GM18873 (cell line): Measurements from ENCODE around the gene GNB1L.
"Not testable (repeated sequence)": the region's sequence is repeated elsewhere in the genome, so short reads cannot be mapped to it uniquely, and the experiment has no call there.

ENCODE experiments used
- ATAC-seq: cut with Tn5 transposase; IDR thresholded peaks from one replicate; pipeline ENCODE4 v1.9.1; 2021; ENCODE audit warnings: mild to moderate bottlenecking, moderate library complexity, moderate number of reproducible peaks; ENCODE audit not compliant: unreplicated experiment, low FRiP score

Gene GNB1L

DNA sequence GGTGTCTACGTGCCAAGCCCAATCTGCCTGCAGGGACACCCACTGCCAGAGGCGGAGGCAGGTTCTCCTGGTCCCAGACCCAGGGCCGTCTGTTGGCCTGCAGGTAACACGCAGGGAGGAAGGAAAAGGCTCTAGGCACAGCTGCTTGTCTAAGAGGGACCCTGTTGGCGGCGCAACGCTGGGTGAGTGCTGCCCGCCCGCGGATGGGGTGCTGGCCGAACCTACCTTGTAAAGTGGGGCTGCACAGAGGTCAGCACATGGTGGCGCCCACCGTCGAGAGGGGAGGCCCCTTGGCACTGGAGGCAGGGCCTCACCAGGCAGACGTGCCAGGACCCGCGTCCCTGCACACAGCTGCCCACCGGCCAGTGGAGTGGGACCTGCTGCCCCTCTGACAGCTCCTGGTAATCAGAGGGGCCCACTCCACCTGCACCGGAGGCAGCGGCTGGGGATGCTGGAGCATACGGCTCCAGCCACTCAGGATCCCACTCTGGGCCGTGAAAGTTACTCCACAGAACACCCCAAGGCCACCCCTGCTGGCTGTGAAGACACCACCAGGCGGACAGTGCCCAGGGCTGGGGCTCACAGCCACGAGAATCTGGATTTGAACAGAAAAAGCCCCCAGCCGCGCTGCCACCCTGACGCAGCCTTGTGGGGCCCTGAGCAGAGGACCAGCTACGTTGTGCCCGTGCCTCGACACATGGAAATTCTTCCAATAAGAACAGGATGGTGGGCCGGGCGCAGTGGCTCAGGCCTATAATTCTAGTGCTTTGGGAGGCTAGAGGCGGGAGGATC lies 70.1 kb downstream of the GNB1L start:
- no peak for ATAC-seq

DNA sequence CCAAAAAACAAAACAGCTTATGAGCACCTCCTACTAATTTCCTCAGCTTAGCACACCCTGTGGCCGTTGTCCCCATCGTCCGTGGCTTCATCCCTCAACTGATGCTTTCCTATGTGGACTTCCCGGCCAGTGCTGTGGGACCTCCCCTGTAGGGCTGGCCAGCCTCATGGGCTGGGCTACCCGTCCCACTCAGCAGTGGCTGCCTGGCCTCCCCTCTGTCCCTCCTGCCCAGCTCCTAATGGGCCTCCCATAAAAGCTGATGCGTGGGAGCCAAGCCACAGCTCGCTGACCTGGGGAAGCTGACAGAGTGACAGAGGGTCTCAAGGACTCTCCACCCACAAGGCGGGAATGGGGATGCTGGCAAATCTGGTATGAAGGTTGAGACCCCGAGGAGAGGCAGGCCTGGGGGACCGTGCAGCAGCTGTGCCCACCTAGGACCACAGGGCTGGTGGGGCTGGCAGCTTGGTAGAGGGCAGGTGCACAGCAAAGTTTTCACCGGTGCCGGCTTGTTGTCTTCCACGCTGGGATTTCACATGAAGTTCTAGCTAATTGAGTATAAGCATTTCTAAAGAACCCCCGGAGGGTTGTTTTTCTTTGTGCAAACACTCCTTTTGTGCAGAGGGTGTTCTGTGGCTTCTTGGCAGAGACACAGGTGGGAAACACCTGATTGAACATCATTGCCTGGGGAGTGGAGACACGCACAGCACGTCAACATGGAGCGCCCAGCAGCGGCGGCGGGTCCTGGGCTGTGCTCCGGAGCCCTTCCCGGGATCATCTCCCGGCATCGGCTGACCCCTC lies 70.9 kb downstream of the GNB1L start:
- ATAC-seq: no peak

DNA sequence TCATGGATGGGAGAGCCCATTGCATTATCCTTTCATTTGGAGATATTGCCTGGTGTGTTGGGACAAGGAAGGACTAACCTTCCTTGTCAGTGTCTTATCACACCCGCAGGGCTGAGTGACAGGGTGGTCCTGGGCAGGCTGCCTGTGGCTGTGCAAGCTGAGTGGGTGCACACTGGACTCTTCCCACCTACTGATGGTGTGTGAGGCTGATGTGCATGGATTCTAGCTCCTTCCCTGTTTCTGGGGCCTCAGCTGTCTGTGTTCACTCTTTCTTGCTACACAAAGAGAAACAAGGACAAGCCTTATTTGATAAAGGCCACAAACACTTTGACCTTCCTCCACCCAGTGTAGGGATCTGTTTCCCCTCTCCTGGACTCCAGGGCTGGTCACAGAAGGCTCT lies 72.1 kb downstream of the GNB1L start:
- ATAC-seq: no peak

DNA sequence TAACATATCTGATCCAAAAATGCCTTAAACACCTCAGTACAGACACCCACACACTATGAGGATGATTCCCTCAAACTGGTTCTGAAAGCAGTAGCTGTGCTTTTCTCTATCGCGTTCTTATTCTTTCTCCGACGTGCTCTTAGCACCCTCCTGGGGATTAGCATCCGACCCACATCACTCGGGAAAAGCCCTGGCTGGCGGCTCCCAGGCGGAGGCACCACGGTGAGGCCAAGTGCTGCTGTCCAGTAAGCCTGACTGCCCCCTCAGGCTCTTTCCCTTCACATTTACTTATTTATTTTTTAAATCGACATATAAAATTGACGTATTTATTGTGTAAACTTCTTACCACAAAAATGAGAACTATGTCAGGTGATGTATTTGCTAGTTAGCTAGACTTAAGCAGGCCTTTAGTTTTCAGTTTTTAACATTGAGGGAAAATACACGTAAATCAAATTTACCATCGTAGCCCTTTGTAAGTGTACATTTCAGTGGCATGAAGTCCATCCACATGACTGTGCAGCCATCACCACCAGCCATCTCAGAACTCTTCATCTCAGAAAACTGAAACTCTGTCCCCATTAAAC lies 74.9 kb downstream of the GNB1L start:
- no peak for ATAC-seq

DNA sequence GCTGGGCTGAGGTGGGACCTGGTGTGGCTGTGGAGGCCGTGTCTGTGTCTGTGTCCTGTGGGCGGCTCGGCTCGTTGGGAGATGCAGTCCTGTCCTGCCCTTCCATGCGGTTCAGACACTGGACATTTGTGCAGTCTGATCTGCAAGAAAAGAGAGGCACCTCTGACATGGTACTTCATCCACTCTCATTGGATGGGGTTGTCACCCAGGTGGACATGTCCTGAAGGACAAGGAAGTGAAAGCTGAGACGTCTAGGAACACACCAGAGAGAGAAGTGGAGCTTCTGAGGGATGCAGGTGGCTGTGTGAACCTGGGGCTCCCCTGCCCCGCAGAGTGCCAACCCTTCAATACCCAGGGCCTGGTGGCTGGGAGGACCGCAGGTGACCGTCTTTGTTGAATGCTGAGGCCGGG lies 75.7 kb downstream of the GNB1L start:
- no peak for ATAC-seq

DNA sequence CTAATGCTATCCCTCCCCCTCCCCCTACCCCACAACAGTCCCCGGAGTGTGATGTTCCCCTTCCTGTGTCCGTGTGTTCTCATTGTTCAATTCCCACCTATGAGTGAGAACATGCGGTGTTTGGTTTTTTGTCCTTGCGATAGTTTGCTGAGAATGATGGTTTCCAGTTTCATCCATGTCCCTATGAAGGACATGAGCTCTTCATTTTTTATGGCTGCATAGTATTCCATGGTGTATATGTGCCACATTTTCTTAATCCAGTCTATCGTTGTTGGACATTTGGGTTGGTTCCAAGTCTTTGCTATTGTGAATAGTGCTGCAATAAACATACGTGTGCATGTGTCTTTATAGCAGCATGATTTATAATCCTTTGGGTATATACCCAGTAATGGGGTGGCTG lies 77.5 kb downstream of the GNB1L start:
- ATAC-seq: not testable (repeated sequence)

DNA sequence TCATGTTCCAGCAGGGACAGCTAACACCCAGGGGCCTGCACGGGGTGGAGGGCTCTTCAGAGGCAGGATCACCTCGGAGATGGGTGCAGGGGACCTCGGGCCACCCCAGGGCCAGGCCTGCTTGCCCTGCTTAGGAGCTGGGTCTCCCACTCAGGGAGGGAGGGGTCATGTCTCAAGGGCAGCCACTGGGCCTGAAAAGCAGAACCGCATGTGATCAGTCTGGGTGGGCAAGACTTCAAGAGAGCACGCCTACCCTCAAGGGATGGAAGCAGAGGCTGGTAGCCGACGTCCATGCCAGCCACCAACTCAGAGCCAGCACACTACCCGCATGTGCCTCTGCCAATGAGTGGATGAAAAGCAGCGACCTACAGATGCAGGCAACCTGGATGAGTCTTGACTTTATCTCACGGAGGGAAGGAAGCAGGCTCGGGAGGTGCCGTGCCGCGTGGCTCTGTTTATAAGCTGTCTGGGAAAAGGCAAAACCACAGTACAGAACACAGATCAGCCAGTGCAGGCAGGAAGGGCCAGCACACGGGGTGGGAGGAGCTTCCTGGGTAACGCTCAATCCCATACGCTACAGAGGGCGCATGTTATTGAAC lies 78.1 kb downstream of the GNB1L start:
- ATAC-seq: no peak

DNA sequence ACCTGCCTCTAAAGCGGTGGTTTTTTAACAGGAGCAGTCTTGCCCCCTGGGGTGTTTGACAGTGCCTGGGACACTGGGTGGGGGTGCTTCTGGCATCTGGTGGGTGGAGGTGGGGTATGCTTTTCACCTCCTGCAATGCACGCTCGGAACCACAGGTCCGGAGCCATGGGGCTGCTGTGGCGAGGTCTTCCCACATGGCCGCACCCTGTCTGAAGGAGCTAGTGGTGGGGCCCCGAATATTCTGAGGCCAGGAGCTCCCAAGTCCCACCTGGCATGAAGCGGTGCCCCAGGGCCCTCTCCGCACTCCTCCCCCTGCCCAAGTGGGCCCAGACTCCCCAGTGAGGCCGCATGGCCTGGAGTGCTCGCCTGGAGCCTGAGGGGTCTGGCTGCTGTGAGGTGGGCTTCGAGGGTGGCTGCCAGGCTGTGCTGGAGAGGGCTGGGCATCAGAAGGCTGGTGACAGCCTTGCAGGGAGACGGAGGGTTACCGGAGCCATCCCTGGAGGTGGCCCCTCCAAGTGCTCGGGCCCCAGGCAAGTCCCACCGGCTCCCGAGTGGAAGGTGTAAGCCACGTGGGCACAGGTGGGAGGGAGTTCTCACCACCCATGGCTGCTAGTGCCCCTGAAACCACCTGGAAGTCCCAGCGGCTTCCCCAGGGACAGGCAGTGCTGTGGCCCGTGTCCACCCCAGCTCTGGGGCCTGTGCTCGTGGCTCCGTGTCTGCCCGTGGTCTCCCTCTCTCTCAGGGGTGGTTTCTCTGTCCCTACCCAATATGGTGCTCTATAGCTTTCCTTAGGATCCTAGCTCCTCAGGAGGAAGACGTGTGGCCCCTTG lies 79.0 kb downstream of the GNB1L start:
- ATAC-seq: no peak

DNA sequence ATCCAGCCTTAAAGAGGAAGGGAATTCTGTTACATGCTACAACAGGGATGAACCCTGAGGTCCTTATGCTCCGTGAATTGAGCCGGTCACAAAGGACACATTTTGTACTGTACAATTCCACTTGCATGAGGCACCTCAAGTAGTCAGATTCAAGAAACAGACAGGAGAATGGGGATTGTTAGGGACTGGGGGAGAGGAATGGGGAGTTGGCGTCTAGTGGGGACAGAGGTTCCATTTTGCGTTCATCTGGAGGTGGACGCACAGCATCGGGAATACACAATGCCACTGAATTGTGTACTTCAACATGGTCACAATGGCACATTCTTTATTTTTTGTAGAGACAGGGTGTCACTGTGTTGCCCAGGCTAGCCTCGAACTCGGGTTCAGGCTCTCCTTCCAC lies 80.0 kb downstream of the GNB1L start:
- ATAC-seq: no peak

DNA sequence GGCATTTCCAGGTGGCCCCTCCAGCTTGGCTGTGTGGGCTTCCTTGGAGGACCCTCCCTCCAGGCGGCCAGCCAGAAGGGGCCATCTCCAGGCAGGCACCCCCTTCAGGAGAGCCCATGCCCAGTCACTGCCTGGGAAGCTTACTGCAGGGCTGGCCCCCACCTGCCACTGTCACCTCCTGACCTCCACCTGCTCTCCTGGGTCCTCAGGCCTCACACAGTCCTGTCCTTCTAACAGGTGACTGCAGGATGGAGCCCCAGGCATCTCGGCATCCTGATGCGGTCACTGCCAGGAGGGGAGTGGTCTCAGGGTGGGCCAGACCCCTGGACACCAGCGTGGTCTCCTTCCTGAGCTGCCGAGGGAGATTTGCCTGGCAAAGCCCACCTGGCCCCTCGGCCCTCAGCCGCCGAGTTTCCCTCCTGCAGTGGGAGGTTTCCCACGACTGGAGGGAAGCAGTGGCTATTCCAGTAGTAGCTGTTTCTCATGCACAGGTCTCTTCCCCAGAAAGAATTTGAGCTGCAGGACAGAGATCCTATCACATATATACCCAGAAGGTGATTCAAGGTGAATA lies 81.1 kb downstream of the GNB1L start:
- no peak for ATAC-seq

DNA sequence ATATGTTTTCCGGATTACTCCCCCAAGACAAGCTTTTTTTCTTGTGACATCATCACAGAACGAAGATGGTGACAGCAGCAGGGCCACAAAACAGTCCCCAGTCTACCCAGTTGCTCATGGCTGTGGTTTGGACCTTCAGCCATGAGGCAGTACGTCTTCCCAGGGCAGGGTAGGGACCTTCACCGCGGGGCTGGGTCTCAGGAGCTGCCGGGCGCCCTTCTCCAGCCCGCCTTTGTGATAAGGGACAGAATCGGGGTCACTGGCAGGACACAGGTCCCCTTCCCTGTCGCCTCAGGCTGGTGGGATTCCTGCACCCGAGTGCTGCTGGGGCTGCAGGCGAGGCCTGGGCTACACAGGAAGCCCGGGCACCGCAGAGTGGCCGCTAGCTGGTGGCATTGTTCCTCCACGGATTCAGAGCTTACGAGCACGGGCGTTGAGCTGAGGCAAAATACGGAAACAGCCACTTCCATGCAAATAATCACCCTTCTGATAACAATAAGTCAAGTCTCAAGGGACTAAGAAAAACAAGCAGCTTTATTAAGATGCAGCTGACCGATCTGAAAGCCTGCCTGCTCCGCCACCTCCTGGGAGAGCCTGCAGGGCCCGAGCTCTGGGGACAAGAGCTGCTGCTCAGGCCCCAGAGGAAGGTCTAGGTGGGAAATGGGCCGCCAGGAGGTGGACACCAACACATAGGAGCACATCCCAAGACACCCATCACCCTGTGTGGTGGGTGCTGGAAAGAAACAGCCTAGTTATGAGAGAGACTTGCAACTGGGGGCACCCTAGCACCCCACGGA lies 81.8 kb downstream of the GNB1L start:
- peak; percentile 61 for ATAC-seq

DNA sequence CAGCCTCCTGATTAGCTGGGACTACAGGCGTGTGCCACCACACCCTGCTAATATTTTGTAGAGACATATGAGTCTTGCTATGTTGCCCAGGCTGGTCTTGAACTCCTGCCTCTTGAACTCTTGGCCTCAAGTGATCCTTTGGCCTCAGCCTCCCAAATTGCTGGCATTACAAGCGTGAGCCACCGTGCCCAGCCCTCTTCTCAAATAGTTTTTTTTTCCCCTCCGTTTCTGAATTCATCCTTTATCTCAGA lies 82.3 kb downstream of the GNB1L start:
- no peak for ATAC-seq

DNA sequence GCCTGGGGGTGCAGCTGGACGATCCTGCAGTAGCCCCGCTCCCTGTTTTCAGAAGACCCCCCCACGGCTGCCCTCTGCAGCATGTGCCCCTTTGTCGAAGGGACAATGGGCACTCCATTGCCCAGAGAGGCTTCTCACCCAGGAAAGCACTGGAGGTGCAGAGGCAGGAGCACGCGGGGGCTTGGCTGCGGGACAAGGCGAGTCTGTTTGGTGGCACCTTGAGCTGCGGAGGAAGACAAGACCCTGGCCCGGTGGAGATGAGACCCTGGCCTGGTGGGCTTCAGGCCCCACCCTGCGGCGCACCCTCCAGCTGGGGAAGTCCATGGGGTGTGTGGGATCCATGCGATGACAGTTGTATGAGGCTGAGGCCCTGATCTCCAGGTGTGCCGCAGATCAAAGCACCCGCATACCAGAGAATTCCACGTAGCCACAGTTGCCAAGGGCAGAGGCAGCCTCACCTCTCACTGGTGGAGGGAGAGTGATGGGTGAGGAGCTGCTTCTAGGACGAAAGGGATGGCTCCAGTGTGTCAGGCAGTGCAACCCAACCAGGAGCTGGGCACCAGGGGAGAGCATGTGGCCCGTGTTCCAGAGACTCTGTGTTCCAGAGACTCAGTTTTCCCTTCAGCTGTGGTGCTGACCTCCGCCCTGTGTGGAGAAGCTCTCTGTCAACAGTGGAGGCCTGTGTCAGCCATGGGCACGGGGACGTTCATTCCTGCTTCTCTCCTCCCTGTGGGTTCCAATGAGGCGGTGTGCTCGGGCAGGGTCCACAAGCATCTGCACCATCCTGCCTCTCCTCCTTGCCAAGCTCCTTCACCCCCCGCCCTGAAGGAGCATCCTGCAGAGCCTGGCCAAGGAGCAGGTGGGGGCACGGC lies 84.1 kb downstream of the GNB1L start:
- ATAC-seq: no peak

DNA sequence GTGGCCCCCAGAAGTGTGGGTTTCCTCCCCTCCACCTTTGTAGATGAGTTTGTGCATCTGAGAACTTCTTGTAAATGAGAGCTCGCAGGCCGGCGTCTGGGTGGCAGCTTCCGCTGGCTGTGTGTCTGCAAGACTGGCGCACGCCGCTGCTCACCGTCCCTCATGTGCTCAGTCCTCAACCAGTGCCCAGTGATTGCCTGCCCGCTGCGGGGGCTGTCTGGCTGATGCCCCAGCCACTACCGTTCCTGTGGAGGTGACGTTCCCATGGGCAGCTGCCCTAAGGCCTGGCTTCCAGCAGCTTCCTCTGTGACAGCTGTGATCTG lies 85.3 kb downstream of the GNB1L start:
- no peak for ATAC-seq

DNA sequence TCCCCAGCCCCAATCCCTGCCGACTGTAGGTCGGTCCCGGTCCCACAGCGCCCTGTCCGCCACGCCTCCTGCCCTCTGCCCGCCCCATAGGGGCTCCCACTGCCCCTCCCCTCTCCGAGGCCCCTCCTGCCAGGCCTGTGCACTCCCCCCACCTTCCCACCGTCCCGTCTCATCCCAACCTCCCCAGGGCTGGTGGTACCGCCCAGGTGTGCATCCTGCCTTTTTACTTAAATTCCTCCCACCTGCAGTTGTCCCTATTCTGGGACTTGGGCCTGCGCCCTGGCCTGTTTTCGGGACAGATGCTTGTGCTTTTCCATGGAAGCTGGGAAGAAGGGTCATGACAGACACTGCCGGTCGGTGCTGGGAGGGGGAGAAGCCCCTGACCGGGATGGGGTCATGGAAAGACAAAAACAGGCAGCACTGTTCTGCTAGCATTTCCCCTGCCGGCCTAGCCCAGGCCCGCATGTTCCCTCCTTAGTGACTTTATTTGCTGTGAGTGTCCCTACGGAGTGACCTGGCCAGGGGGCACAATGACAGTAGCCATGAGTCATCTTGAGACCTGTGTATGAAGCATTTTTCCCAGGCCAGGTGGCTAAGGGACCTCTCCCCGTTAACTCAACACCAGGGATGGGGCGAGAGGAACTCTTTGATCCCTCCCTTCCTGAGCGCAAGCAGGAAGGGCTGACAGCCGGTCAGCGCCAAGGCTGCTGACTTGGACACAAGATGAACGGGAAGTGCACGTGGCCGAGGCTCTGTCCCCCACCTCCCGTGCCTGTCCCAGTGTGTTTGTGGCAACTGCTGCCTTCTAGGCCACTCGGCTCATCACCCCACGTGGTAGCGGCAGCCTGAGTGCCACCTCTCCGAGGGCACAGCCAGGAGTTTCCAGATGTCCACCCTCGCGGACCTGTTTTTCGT lies 87.0 kb downstream of the GNB1L start:
- no peak for ATAC-seq

DNA sequence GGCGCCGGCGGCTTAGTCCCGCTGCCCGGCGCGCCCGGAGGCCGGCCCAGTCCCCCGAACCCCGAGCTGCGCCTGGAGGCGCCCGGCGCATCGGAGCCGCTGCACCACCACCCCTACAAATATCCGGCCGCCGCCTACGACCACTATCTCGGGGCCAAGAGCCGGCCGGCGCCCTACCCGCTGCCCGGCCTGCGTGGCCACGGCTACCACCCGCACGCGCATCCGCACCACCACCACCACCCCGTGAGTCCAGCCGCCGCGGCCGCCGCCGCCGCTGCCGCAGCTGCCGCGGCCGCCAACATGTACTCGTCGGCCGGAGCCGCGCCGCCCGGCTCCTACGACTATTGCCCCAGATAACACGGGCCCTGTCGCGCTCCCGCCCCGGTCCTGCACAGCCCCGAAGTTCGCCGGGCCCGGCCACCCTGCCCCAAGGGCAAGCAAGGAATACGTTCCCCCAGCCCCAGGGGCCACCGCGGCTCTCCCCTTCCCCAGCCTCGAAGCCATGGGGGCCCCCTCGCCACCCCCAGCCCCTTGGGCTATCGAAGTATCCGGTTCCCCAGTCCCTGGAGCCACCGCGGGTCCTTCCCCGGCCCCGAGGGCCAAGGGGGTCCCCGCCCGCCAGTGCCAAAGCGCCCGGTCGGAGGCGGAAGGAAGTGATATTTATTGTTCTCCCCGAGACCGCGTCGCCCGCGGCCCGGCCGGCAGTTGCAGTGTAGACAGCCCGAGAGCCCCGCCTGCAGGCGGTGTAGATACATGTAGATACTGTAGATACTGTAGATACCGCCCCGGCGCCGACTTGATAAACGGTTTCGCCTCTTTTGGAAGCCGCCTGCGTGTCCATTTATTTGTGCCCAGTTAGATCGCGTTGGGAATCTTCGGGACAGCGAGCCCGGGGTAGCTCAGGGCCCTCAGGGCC lies 87.9 kb downstream of the GNB1L start:
- ATAC-seq: no peak

DNA sequence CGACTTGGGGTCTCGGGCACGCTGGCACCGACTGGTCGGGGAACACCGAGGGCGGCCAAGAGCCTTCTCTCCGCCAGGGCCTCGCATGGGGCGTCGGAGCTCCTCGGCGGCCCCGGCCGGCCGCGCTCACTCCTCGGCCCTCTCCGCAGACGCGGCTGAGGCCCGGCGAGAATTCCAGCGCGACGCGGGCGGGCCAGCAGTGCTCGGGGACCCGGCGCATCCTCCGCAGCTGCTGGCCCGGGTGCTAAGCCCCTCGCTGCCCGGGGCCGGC lies 88.5 kb downstream of the GNB1L start:
- ATAC-seq: no peak
